EL (cell line): Measurements from ENCODE around the gene GREB1L.

Experiments
- DNase-seq: peaks from one replicate; pipeline ENCODE4 v3.0.0-alpha.2; 2016

Gene GREB1L

GRCh38 chr18:21499997-21500396 is 258.0 kb downstream of the GREB1L start:
- no peak for DNase-seq

DNA sequence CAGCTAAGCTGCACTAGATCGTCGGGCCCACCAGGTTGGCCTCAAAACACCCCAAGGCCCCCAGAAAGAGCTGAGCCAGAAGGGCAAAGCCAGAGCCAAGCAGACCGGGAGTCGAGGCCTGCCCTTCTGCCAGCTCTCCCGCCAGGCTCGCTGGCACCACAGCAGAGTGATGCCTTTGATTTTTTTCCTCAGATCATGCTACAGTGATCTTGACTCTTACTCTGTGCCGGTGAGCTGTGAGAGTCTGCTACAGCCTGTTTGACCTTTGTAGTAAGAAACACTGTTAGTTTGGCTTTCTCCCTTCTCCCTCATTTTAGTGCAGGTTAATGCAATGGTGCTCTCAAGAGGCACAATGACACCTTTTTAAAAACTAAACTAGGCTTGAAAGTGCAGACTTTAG is 260.6 kb downstream of the GREB1L start:
- DNase-seq, result no peak

- no peak for DNase-seq
These were observed 266.1 kb downstream of the GREB1L start for GRCh38 chr18:21507913-21508701.

GRCh38 chr18:21509062-21509461 is 267.0 kb downstream of the GREB1L start:
- no peak for DNase-seq

DNA sequence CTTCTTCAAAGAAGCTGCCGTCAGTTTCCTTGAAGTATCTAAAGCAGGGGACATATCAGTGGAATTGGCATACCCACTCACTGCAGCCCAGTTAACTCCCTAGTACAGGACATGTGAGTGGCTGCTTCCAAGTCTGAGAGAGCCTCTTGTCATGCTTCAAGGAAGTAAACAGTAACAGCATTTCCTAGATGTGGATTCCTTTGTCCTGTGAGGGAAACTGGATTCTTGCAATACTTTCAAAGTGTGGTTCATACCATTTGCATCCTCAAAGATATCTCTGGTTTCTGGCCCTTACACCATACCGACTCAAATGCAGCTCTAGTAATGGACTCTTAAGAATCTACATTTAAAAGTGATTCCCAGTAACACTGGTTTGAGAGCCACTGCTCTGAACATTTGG is 271.3 kb downstream of the GREB1L start:
- no peak for DNase-seq

- DNase-seq, result no peak
These were observed 271.7 kb downstream of the GREB1L start for GRCh38 chr18:21513741-21514140.

GRCh38 chr18:21522530-21522929 is 280.5 kb downstream of the GREB1L start:
- DNase-seq, result no peak

DNA sequence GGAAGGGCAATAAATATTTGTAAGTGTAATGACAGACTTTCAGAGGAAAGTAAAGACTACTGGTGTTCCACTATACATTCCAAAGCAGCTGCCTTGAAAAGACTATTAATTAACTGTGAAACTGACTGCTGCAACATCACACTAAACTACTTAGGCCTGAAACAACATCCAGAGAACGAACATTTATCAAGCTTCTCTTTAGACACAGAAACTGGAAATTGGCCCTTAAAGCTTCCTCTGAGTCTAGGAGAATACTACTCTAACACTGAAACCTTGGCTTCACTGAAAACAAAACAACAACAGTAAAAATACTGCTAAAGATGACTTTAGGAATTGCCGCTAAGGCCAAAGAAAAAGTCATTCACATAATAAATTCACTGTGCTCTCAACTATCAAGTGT is 283.9 kb downstream of the GREB1L start:
- DNase-seq, result no peak

- no peak for DNase-seq
These were observed 284.4 kb downstream of the GREB1L start for GRCh38 chr18:21526463-21526862.

DNA sequence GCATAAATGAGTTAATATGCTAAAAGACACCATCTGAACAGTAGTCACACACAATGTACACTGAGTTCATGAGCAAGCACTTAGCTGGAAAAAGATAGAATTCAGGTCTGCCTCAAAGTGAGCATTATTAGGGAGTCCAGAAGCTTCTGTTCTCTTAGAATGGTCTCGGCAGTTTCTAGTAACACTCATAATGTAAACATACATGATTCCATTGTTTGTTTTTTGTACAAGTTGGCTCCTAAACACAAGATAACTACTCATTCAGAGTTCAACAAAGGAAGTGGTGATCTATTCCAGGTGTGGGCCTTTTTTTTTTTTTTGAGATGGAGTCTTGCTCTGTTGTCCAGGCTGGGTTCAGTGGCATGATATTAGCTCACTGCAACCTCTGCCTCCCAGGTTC is 292.3 kb downstream of the GREB1L start:
- DNase-seq, result no peak

GRCh38 chr18:21538230-21538629 is 296.2 kb downstream of the GREB1L start:
- DNase-seq, result no peak

GRCh38 chr18:21546423-21546822 is 304.4 kb downstream of the GREB1L start:
- no peak for DNase-seq

DNA sequence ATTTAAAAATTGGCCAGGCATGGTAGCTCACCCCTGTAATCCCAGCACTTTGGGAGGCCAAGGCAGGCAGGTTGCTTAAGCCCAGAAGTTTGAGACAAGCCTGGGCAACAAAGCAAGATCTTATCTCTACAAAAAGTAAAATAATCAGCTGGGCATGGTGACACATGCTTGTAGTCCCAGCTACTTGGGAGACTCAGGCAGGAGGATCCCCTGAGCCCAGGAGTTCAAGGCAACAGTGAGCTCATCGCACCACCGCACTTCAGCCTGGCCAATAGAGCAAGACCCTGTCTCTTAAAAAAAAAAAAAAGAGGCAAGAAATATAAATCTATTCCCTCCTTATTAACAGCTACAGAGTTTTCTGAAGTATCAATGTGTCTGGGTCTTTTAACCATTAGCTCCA is 306.6 kb downstream of the GREB1L start:
- DNase-seq, result peak; percentile 8

DNA sequence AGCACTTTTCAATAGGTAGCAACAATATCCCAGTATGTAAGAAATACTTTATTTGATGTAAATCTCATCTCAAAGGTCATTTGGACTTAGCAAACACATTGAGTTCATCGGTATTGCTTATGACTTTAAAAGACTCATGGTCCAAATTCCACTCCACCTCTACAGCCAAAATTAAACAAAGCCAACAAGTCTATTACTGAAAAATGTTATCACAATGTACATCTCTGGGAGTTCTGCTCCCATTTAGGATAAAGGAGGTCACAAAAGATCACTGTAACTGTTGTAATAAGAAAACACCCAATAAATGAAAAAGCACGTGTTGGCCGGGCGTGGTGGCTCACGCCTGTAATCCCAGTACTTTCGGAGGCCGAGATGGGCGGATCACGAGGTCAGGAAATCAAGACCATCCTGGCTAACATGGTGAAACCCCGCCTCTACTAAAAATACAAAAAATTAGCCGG is 308.5 kb downstream of the GREB1L start:
- no peak for DNase-seq

- DNase-seq, result no peak
These were observed 315.7 kb downstream of the GREB1L start for GRCh38 chr18:21557607-21558253.

DNA sequence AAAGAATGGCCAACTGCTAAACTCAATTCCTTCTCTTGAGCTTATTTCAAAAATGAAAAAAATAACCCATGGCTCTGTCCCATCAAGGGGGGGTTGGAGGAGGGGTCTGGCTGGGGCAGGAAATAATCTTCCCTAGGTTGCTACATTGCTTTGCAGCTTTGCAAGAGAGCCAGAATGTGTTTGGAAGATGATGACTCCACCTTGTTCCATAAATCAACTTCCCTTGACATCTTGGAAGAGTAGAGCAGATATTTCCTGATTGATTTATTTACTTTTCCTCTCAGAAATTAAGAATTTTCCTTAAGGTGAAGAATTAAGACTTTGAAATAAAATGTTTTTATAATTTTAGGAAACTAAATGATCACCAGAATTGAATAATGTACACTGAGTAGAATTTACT is 317.2 kb downstream of the GREB1L start:
- DNase-seq, result no peak

- no peak for DNase-seq
These were observed 329.7 kb downstream of the GREB1L start for GRCh38 chr18:21571772-21572171.
